ENCODE data around the gene OBSCN.

OBSCN gene

DNA sequence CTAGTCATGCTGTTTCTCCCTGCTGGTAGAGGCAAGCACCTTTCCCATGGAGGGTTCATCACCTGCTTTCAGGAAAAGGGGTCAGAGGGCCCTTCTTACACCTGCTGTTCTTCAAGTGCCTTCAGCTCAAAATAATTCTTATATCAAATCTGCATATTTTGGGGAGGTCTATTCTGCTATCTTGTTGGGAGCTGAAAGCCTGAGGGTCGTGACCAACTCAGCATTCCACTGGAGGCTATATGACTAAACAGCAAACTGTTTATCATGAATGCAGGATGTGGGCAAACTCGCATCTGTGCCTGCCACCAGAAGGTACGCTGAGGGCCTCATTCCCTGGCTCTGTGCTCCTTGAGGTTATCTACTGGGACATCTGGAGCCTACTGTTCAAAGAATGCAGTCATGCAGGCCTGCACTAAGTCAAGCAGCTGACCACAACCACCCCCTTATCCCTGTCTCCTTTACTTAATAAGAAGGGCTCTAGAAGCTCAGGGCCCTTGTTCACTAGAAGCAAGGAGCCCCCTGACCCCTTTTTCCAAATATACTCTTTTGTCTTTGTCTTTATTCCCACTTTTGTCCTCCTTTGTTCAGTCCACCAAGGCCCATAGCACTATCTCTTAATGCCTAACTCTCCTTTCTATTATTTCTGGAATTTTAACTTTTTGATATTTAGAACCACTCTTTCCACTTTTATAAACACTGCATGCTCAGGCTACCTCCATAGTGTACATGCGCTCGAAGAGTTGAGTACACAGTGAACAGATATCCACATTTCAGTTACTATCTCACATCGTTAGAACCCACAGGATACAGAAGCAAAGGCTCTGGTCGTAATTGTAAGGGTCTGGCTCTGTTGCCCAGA, 213.4 kb downstream of the OBSCN start:
- DNase-seq (ENCODE audit: low read depth in 1 of 2, low spot score in 1 of 2) = no peak
- Histone ChIP-seq H3K27ac (replicated peaks) (no peak overlapping the region), H3K4me3 (replicated peaks; ENCODE audit: insufficient read depth, low read length) (no peak overlapping the region), H3K27me3 (ENCODE audit: insufficient read depth, poor library complexity, severe bottlenecking) (peaks cover 21% of the 10 kb centered on the region)
- TF ChIP-seq SPI1 (IDR thresholded peaks at IDR 0.05; ENCODE audit: borderline replicate concordance, low read depth) = no peak
- no peak for TF ChIP-seq GABPA (IDR thresholded peaks at IDR 0.05; ENCODE audit: low read depth)
- TF ChIP-seq, protein P1, sequence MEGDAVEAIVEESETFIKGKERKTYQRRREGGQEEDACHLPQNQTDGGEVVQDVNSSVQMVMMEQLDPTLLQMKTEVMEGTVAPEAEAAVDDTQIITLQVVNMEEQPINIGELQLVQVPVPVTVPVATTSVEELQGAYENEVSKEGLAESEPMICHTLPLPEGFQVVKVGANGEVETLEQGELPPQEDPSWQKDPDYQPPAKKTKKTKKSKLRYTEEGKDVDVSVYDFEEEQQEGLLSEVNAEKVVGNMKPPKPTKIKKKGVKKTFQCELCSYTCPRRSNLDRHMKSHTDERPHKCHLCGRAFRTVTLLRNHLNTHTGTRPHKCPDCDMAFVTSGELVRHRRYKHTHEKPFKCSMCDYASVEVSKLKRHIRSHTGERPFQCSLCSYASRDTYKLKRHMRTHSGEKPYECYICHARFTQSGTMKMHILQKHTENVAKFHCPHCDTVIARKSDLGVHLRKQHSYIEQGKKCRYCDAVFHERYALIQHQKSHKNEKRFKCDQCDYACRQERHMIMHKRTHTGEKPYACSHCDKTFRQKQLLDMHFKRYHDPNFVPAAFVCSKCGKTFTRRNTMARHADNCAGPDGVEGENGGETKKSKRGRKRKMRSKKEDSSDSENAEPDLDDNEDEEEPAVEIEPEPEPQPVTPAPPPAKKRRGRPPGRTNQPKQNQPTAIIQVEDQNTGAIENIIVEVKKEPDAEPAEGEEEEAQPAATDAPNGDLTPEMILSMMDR (IDR thresholded peaks at IDR 0.05; ENCODE audit: insufficient read depth, low read length) = no peak
- TF ChIP-seq REST (IDR thresholded peaks at IDR 0.05; ENCODE audit: insufficient replicate concordance, low read depth) = no peak
- no peak for TF ChIP-seq POLR2AphosphoS5 (IDR thresholded peaks at IDR 0.05; ENCODE audit: low read depth)

DNA sequence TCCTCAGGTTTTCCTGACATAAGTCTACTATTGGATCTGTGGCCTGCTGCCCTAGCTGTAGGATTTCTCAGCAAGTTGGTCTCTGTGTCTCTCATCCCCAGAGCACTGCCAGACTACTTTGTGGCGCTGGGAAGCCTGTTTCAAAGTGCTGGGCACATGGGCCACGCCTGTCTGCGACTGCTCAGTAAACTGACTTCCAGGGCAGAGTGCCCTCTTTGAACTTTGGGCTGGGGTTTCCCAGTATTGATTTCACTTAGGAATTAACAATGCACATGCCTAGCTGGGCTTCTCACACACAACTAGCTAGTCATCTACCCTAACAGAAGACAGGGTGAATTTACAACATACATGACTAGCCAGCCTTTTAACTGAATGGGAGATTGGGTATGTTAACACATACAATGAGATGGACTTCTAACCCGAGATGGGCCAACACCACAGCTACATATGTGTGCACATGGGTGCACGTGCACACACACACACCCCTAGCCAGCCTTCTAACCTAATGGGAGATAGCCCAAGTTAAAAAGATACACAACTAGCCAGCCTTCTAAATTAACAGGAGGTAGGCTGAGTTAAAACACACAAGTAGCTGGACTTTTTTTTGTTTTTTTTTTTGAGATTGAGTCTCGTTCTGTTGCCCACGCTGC, 215.7 kb downstream of the OBSCN start:
- peaks cover 3% of the 10 kb centered on the region for H3K27me3 ChIP-seq (ENCODE audit: insufficient read depth, poor library complexity, severe bottlenecking)
- TF ChIP-seq SPI1 (IDR thresholded peaks at IDR 0.05; ENCODE audit: borderline replicate concordance, low read depth) (no peak), REST (IDR thresholded peaks at IDR 0.05; ENCODE audit: insufficient replicate concordance, low read depth) (no peak), POLR2AphosphoS5 (IDR thresholded peaks at IDR 0.05; ENCODE audit: low read depth) (no peak), GABPA (IDR thresholded peaks at IDR 0.05; ENCODE audit: low read depth) (no peak)
- TF ChIP-seq, protein P1 (IDR thresholded peaks at IDR 0.05; ENCODE audit: insufficient read depth, low read length) = no peak

GRCh38 chr1:228424685-228425660, 217.1 kb downstream of the OBSCN start:
- Histone ChIP-seq H3K4me3 (replicated peaks; ENCODE audit: insufficient read depth, low read length) (no peak overlapping the region), H3K27me3 (ENCODE audit: insufficient read depth, poor library complexity, severe bottlenecking) (no peaks in the 10 kb centered on the region), H3K27ac (replicated peaks) (no peak overlapping the region)
- TF ChIP-seq POLR2AphosphoS5 (IDR thresholded peaks at IDR 0.05; ENCODE audit: low read depth) (no peak), REST (IDR thresholded peaks at IDR 0.05; ENCODE audit: insufficient replicate concordance, low read depth) (no peak), GABPA (IDR thresholded peaks at IDR 0.05; ENCODE audit: low read depth) (no peak), SPI1 (IDR thresholded peaks at IDR 0.05; ENCODE audit: borderline replicate concordance, low read depth) (no peak)
- TF ChIP-seq, protein P1 (IDR thresholded peaks at IDR 0.05; ENCODE audit: insufficient read depth, low read length) = no peak
- no peak for DNase-seq (ENCODE audit: low read depth in 1 of 2, low spot score in 1 of 2)

More for the DNA sequence above, 215.7 kb downstream of the OBSCN start:
- no peak overlapping the region for H3K27ac ChIP-seq (replicated peaks)
- no peak overlapping the region for H3K4me3 ChIP-seq (replicated peaks; ENCODE audit: insufficient read depth, low read length)
- no peak for DNase-seq (ENCODE audit: low read depth in 1 of 2, low spot score in 1 of 2)

Data from HL-60 (cell line).